HCT116 (cell line): ENCODE measurements around the gene CDH26. TPM values are rescaled to one million over a fixed set of nuclear protein-coding genes. Genes with fewer than 3 reads are reported as not detected.

Experiments used
- ATAC-seq: fragments of 200-7000 bp; cut with Tn5 transposase; 2 replicates; pipeline ENCODE4 v1.9.1; 2020; ENCODE audit warnings: mild to moderate bottlenecking, moderate library complexity
- BruUV-seq: library from RNA; stranded (reverse); fragments of 400-500 nt; replicated peaks from 2 replicates; lab custom pipeline; 2021; lab: Mats Ljungman, UMichigan
- CTCF ChIA-PET: fragments of 300-600 bp; sonication (Branson Sonifier 250); formaldehyde crosslinking; loops from one replicate; lab custom pipeline; 2021; ENCODE audit warnings: antibody characterized with exemption; lab: Charles Lee
- POLR2A ChIA-PET: fragments of 300-600, 350-600 bp; sonication (Branson Sonifier 250); formaldehyde crosslinking; loops from one replicate; lab custom pipeline; 2021; ENCODE audit warnings: antibody characterized with exemption; lab: Charles Lee
- RAD21 ChIA-PET, 2 experiments: fragments of 300-600 bp; sonication (Branson Sonifier 250); formaldehyde crosslinking; loops; one replicate each; lab custom pipeline; 2023; ENCODE audit warnings: low total read pairs in 2 of 2; ENCODE audit not compliant: uncharacterized antibody in 2 of 2, unreplicated experiment in 2 of 2, low non-redundant PET in 1 of 2; lab: Charles Lee
- DNase-seq: peaks from one replicate; pipeline ENCODE4 v3.0.0-alpha.2; 2010; ENCODE audit warnings: low read depth, low spot score
- H2AFZ ChIP-seq: fragments of 200-600 bp; shearing (Covaris generic), sonication (generic); 2 replicates; pipeline ENCODE4 v1.6.1; 2017; ENCODE audit warnings: low read depth, mixed run types, mixed read lengths, antibody characterized with exemption, low read length; ENCODE audit not compliant: poor library complexity, severe bottlenecking
- H3K27ac ChIP-seq: 2 replicates; pipeline ENCODE4 v1.5.1; 2012; ENCODE audit warnings: low read depth, low read length
- H3K27me3 ChIP-seq: fragments of 200-600 bp; sonication (generic); 2 replicates; pipeline ENCODE4 v1.6.1; 2016; ENCODE audit warnings: mixed run types, low read length, mixed read lengths; ENCODE audit not compliant: insufficient read depth
- H3K36me3 ChIP-seq, 2 experiments: fragments of 200-500 bp in 1 of 2; fragments of 200-600 bp in 1 of 2; sonication (Bioruptor generic) in 1 of 2; sonication (generic) in 1 of 2; 2 replicates each; pipeline versions ENCODE4 v1.5.1 to v1.6.1; 2014 to 2016; ENCODE audit warnings: low read length in 2 of 2, inconsistent platforms in 1 of 2, mixed read lengths in 1 of 2, mixed run types in 1 of 2; ENCODE audit not compliant: insufficient read depth in 2 of 2, control insufficient read depth in 1 of 2
- H3K4me1 ChIP-seq, 2 experiments: fragments of 200-600 bp in 1 of 2; sonication (generic) in 1 of 2; 2 replicates each; pipeline versions ENCODE4 v1.5.1 to v1.6.1; 2012 to 2017; ENCODE audit warnings: low read length in 2 of 2, inconsistent platforms in 1 of 2, mild to moderate bottlenecking in 1 of 2, mixed read lengths in 1 of 2, mixed run types in 1 of 2, moderate library complexity in 1 of 2; ENCODE audit not compliant: insufficient read depth in 2 of 2, control insufficient read depth in 1 of 2
- H3K4me2 ChIP-seq: fragments of 200-600 bp; sonication (generic); 2 replicates; pipeline ENCODE4 v1.6.1; 2017; ENCODE audit warnings: mixed run types, low read length, mixed read lengths
- H3K4me3 ChIP-seq, 2 experiments: fragments of 200-600 bp in 1 of 2; sonication (generic) in 1 of 2; replicated peaks in 1 of 2; 2 replicates each; pipeline ENCODE4 v1.5.1; 2011 to 2016; ENCODE audit warnings: low read length in 2 of 2, control low read depth in 1 of 2, low read depth in 1 of 2, mild to moderate bottlenecking in 1 of 2, mixed read lengths in 1 of 2, mixed run types in 1 of 2
- H3K79me2 ChIP-seq: fragments of 200-600 bp; sonication (generic); 2 replicates; pipeline ENCODE4 v1.6.1; 2017; ENCODE audit warnings: mild to moderate bottlenecking, mixed run types, low read length, moderate library complexity, mixed read lengths; ENCODE audit not compliant: insufficient read depth
- H3K9ac ChIP-seq: fragments of 200-600 bp; sonication (generic); 2 replicates; pipeline ENCODE4 v1.6.1; 2016; ENCODE audit warnings: low read length, mixed read lengths
- H3K9me2 ChIP-seq: fragments of 200-600 bp; sonication (generic), shearing (Covaris generic); 2 replicates; pipeline ENCODE4 v1.6.1; 2017; ENCODE audit warnings: mixed run types, mild to moderate bottlenecking, moderate library complexity; ENCODE audit not compliant: insufficient read depth
- H3K9me3 ChIP-seq, 2 experiments: fragments of 200-500 bp in 1 of 2; fragments of 200-600 bp in 1 of 2; sonication (Bioruptor generic) in 1 of 2; sonication (generic) in 1 of 2; 2 replicates each; pipeline ENCODE4 v1.6.1; 2014 to 2017; ENCODE audit warnings: low read length in 2 of 2, mixed read lengths in 2 of 2, inconsistent platforms in 1 of 2, low read depth in 1 of 2, mild to moderate bottlenecking in 1 of 2, mixed run types in 1 of 2, moderate library complexity in 1 of 2; ENCODE audit not compliant: control insufficient read depth in 1 of 2, insufficient read depth in 1 of 2
- H4K20me1 ChIP-seq: fragments of 200-600 bp; sonication (generic), shearing (Covaris generic); 2 replicates; pipeline ENCODE4 v1.6.1; 2017; ENCODE audit warnings: mixed run types, mild to moderate bottlenecking, moderate library complexity; ENCODE audit not compliant: insufficient read depth
- CEBPB ChIP-seq: IDR thresholded peaks from 2 replicates; pipeline ENCODE4 v1.6.1; 2012; ENCODE audit warnings: low read depth
- CTCF ChIP-seq, 3 experiments: fragments of 200-600 bp in 1 of 3; sonication (generic) in 1 of 3; IDR thresholded peaks in 2 of 3; conservative IDR thresholded peaks in 1 of 3; 2 replicates each; pipeline ENCODE4 v1.5.1; 2012 to 2017; ENCODE audit warnings: low read depth in 2 of 3, low read length in 2 of 3, antibody characterized with exemption in 1 of 3, borderline replicate concordance in 1 of 3, control low read depth in 1 of 3, mild to moderate bottlenecking in 1 of 3, mixed read lengths in 1 of 3, mixed run types in 1 of 3, moderate library complexity in 1 of 3; ENCODE audit not compliant: insufficient read depth in 1 of 3
- EGR1 ChIP-seq: IDR thresholded peaks from 2 replicates; pipeline ENCODE4 v1.6.1; 2012; ENCODE audit warnings: low read depth
- FOSL1 ChIP-seq: IDR thresholded peaks from 2 replicates; pipeline ENCODE4 v1.6.1; 2012; ENCODE audit warnings: low read depth
- JUND ChIP-seq: IDR thresholded peaks from 2 replicates; pipeline ENCODE4 v1.6.1; 2012
- POLR2A ChIP-seq: IDR thresholded peaks from 2 replicates; pipeline ENCODE4 v1.7.0; 2011; ENCODE audit warnings: borderline replicate concordance; ENCODE audit not compliant: insufficient read depth, insufficient read length; ENCODE audit errors: extremely low read depth
- RAD21 ChIP-seq: IDR thresholded peaks from 2 replicates; pipeline ENCODE4 v1.6.1; 2012; ENCODE audit warnings: low read depth, mild to moderate bottlenecking
- SP1 ChIP-seq: IDR thresholded peaks from 2 replicates; pipeline ENCODE4 v1.6.1; 2012; ENCODE audit warnings: low read depth
- SRF ChIP-seq: IDR thresholded peaks from 2 replicates; pipeline ENCODE4 v1.6.1; 2012; ENCODE audit warnings: low read depth
- YY1 ChIP-seq: IDR thresholded peaks from 2 replicates; pipeline ENCODE4 v1.6.1; 2011; ENCODE audit warnings: low read length, low read depth, moderate library complexity, mild to moderate bottlenecking; ENCODE audit not compliant: insufficient replicate concordance; ENCODE audit errors: extremely low read depth
- intact Hi-C: fragments of 100-400 bp; cut with micrococcal nuclease; formaldehyde crosslinking; loops from 2 replicates; pipeline ENCODE4 v1.10.0; 2022
- total RNA-seq: library from RNA; stranded (reverse); gene quantifications from one replicate; pipeline ENCODE4 v1.2.1, GENCODE V29; 2021; ENCODE audit not compliant: unreplicated experiment

Gene CDH26
- total RNA-seq, 1 experiment from 2014 or later: 0.34 TPM

- Histone ChIP-seq H2AFZ (no peak overlapping the region), H3K9me2 (no peaks in the 10 kb centered on the region), H3K4me2 (no peak overlapping the region), H3K36me3 (no peaks in the 10 kb centered on the region), H3K9me3 (no peaks in the 10 kb centered on the region), H3K79me2 (no peaks in the 10 kb centered on the region), H3K27ac (no peak overlapping the region), H4K20me1 (no peaks in the 10 kb centered on the region), H3K9ac (no peak overlapping the region), H3K27me3 (peaks cover 19% of the 10 kb centered on the region), H3K4me3 (no peak overlapping the region)
- no TSS peak for BruUV-seq
- ChIA-PET CTCF (no interaction called here), RAD21 (no interaction called here), POLR2A (no interaction called here)
- intact Hi-C loops: no loop called here
- no peak for ATAC-seq
- DNase-seq: no peak
- no peak for TF ChIP-seq YY1
- TF ChIP-seq, all 23 proteins: peak for 0
- no peaks in the 10 kb centered on the region for H3K4me1 ChIP-seq
Measured at GRCh38 chr20:60063048-60063451, 104.8 kb downstream of the CDH26 start.

- Histone ChIP-seq H3K27me3 (peaks cover 27% of the 10 kb centered on the region), H3K27ac (no peak overlapping the region), H3K4me3 (no peak overlapping the region), H3K4me2 (no peak overlapping the region), H3K9me3 (no peaks in the 10 kb centered on the region), H3K79me2 (no peaks in the 10 kb centered on the region), H3K9ac (no peak overlapping the region), H3K4me1 (no peaks in the 10 kb centered on the region), H2AFZ (no peak overlapping the region), H3K36me3 (no peaks in the 10 kb centered on the region), H4K20me1 (no peaks in the 10 kb centered on the region), H3K9me2 (no peaks in the 10 kb centered on the region)
- ATAC-seq (no peak), DNase-seq (no peak)
- TF ChIP-seq EGR1: no peak
- no peak for TF ChIP-seq JUND
- TF ChIP-seq RAD21: no peak
- TF ChIP-seq YY1: no peak
- TF ChIP-seq FOSL1: no peak
- no peak for TF ChIP-seq CTCF (IDR thresholded peaks at IDR 0.05 in 2 of 3, conservative IDR thresholded peaks at IDR 0.05 in 1 of 3; ENCODE audit: borderline replicate concordance in 1 of 3, insufficient read depth in 1 of 3, low read depth in 2 of 3, low read length in 2 of 3)
- TF ChIP-seq POLR2A: no peak
- TF ChIP-seq CEBPB: no peak
- no peak for TF ChIP-seq SRF
- no peak for TF ChIP-seq SP1
- BruUV-seq: no TSS peak
- POLR2A ChIA-PET: no interaction called here
- CTCF ChIA-PET: no interaction called here
- RAD21 ChIA-PET: no interaction called here
- intact Hi-C loops: no loop called here
Measured at GRCh38 chr20:60063739-60064380, 105.6 kb downstream of the CDH26 start.

Other genes starting within 250 kb of the CDH26 start
- 0.59 TPM for gene SYCP2, start 24.8 kb upstream of the CDH26 start, total RNA-seq
- 2.7 TPM for gene PPP1R3D, start 18.1 kb upstream of the CDH26 start, total RNA-seq
- gene FAM217B, start 18.0 kb upstream of the CDH26 start, total RNA-seq: 8.1 TPM